ENCODE data around the gene ADGRB2. TPM values are rescaled to one million over a fixed set of nuclear protein-coding genes. Genes with fewer than 3 reads are reported as not detected.

The ADGRB2 gene
- total RNA-seq, 4 donors from 2014 or later, result 1.4 to 6.0 (median 2.5) TPM

DNA sequence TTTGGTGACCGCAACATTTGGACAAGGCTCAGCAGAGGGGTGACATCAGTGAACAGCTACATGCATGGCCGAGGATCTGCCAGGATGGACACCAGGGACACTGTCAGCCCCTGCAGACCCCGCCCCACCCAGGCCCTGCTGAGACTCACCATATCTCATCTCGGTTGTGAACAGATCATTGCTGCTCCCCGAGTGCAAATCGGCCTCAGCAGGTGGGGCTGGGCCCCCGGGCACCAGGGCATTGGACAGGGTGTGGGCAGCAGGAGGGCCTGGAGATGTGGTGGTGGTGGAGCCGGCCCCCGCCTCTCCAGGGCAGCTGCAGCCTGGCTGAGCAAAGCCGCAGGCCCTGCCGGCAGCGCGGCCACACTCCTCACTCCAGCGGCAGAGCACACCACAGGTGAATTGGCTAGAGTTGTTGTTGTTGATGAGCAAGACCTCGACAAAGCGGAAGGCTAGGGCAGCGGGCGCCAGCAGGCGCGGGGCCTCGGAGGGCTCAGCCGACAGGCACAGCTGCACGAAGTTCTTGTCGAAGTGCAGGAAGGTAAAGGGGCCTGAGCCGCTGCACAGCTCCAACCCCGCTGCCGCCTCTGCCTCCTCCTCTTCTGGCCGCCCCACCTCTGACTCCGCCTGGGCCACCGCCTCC, 8.2 kb downstream of the ADGRB2 start:
- TF ChIP-seq, protein P1, sequence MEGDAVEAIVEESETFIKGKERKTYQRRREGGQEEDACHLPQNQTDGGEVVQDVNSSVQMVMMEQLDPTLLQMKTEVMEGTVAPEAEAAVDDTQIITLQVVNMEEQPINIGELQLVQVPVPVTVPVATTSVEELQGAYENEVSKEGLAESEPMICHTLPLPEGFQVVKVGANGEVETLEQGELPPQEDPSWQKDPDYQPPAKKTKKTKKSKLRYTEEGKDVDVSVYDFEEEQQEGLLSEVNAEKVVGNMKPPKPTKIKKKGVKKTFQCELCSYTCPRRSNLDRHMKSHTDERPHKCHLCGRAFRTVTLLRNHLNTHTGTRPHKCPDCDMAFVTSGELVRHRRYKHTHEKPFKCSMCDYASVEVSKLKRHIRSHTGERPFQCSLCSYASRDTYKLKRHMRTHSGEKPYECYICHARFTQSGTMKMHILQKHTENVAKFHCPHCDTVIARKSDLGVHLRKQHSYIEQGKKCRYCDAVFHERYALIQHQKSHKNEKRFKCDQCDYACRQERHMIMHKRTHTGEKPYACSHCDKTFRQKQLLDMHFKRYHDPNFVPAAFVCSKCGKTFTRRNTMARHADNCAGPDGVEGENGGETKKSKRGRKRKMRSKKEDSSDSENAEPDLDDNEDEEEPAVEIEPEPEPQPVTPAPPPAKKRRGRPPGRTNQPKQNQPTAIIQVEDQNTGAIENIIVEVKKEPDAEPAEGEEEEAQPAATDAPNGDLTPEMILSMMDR (IDR thresholded peaks at IDR 0.05), result no peak
- TF ChIP-seq EP300 (IDR thresholded peaks at IDR 0.05), result no peak
- TF ChIP-seq POLR2AphosphoS5 (IDR thresholded peaks at IDR 0.05), result no peak
- TF ChIP-seq POLR2A (IDR thresholded peaks at IDR 0.05), result no peak
- WGBS, result 96% methylated on average over 3 of the region's 30 CpGs

DNA sequence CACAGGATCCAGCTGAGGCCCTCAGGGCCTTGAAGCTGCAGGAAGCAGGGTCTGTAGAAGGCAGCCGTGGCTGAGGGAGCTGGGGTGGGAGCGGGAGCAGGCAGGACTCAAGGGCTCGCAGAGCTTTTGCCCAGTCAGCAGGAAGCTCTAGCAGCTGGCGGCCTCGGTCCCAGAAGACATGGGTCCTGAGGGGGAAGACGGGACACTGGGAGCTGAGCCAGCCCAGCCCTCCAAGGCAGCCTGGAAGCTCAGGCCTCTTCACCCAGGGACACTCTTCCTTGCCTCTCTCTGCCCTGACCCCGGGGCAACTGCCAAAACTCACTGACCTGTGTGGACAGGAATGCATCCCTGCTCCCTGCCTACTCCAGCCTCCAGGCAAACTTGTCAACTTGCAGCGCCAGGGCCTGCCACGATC, 8.9 kb downstream of the ADGRB2 start:
- Histone ChIP-seq H3K4me3 (no peak overlapping the region), H3K9me3 (no peaks in the 10 kb centered on the region), H3K36me3 (no peaks in the 10 kb centered on the region), H3K27me3 (peaks cover 2% of the 10 kb centered on the region), H3K27ac (no peak overlapping the region), H3K4me1 (peaks cover 8% of the 10 kb centered on the region)
- TF ChIP-seq EP300 (IDR thresholded peaks at IDR 0.05) (no peak), POLR2A (IDR thresholded peaks at IDR 0.05) (no peak), POLR2AphosphoS5 (IDR thresholded peaks at IDR 0.05) (no peak)
- TF ChIP-seq, protein P1 (IDR thresholded peaks at IDR 0.05), result no peak
- 34% methylated on average over 3 of the region's 9 CpGs for WGBS
- DNase-seq (ENCODE audit: low spot score in 2 of 2), result no peak

More for the DNA sequence above, 8.2 kb downstream of the ADGRB2 start:
- Histone ChIP-seq H3K27me3 (peaks cover 8% of the 10 kb centered on the region), H3K4me1 (peaks cover 16% of the 10 kb centered on the region), H3K9me3 (no peaks in the 10 kb centered on the region), H3K36me3 (no peaks in the 10 kb centered on the region), H3K27ac (no peak overlapping the region), H3K4me3 (no peak overlapping the region)
- no peak for DNase-seq (ENCODE audit: low spot score in 2 of 2)

DNA sequence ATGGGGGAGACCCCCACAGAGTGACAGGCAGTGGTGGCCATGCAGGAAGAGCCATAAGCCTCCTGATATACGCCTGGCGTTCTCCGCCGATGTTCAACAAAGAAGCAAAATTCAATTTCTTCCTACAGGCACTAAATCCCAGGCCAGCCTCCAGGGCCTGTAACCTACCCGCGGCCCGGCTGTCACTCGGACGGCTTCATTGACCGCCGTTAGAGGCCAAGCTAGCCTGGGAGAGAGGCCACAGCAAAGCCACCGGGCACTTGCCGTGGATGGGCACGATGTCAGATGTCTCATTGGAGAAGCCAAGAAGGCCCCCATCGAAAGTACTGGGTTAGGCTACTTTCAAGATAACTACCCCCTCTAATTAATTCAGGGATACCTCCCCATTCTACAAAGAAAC, 9.7 kb downstream of the ADGRB2 start:
- DNase-seq (ENCODE audit: low spot score in 2 of 2), result no peak
- H3K4me1 ChIP-seq, result peaks cover 6% of the 10 kb centered on the region
- H3K36me3 ChIP-seq, result no peaks in the 10 kb centered on the region
- H3K9me3 ChIP-seq, result no peaks in the 10 kb centered on the region
- no peaks in the 10 kb centered on the region for H3K27me3 ChIP-seq
- TF ChIP-seq EP300 (IDR thresholded peaks at IDR 0.05) (no peak), POLR2A (IDR thresholded peaks at IDR 0.05) (no peak), POLR2AphosphoS5 (IDR thresholded peaks at IDR 0.05) (no peak)
- TF ChIP-seq, protein P1 (IDR thresholded peaks at IDR 0.05), result no peak
- WGBS, result 97% methylated on average over 8 of the region's 15 CpGs
- no peak overlapping the region for H3K27ac ChIP-seq
- H3K4me3 ChIP-seq, result no peak overlapping the region

DNA sequence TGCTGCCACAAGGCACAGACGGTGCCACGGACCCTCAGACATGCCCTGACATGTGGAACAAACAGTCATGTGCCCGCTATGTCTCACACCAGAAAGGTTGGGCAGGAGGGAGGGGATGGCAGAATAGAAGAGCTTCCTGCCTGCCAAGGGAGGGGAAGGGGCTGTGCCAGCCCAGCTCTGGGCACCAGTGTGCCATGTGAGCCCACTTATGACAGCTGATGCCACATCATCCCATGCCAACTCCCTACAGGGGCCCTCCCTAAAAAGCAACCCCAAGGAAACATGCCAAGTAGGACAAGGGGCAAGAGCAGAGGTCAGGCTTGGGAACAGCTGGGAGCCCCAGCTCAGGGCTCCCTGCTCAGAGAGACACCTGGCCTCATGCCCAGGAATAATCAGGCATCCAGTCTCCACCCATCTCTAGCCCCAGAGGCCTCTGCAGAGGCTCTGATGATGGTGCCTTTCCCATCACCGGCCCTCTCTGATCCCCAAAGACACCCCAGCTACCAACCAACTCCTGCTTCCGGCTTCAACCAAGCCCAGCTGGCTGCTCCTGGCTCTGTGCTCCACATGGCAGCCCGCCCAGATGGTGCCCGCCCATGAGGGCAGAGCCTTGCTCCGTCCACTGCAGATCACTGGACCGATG, 10.3 kb downstream of the ADGRB2 start:
- no peaks in the 10 kb centered on the region for H3K9me3 ChIP-seq
- H3K27ac ChIP-seq, result no peak overlapping the region
- peaks cover 6% of the 10 kb centered on the region for H3K4me1 ChIP-seq
- no peak overlapping the region for H3K4me3 ChIP-seq
- TF ChIP-seq POLR2A (IDR thresholded peaks at IDR 0.05) (no peak), EP300 (IDR thresholded peaks at IDR 0.05) (no peak), POLR2AphosphoS5 (IDR thresholded peaks at IDR 0.05) (no peak)
- TF ChIP-seq, protein P1 (IDR thresholded peaks at IDR 0.05), result no peak
- no peak for DNase-seq (ENCODE audit: low spot score in 2 of 2)
- no peaks in the 10 kb centered on the region for H3K27me3 ChIP-seq
- H3K36me3 ChIP-seq, result no peaks in the 10 kb centered on the region
- 45% methylated on average over 7 of the region's 9 CpGs for WGBS

DNA sequence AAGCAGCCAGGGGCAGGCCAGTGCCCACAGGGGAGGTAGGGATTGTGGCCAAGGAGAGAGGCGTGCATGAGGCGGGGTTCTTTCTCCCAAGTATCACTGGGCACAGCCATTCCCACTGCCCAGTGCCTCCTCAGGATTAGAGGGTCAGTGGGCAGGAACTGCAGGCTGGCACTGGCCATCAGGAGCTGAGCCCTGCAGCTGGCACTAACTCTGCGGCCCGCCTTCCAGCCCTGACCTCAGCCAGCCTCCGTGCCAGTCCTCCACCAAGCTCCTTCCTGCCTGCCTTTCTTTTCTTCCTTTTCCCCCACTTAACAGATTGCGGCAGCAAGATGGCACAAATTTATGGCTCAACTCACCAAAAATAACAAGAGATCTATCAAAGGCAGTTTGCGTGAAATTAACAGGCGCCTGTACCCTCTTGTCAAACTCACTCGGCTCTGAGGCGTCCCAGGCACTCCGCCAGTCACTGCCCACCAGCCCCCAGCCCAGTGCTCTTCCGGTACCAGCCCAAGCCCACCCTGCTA, 11.1 kb downstream of the ADGRB2 start:
- Histone ChIP-seq H3K4me3 (no peak overlapping the region), H3K9me3 (no peaks in the 10 kb centered on the region), H3K27me3 (no peaks in the 10 kb centered on the region), H3K36me3 (no peaks in the 10 kb centered on the region), H3K4me1 (peaks cover 6% of the 10 kb centered on the region), H3K27ac (no peak overlapping the region)
- no peak for DNase-seq (ENCODE audit: low spot score in 2 of 2)
- TF ChIP-seq EP300 (IDR thresholded peaks at IDR 0.05), result no peak
- TF ChIP-seq, protein P1 (IDR thresholded peaks at IDR 0.05), result no peak
- 84% methylated on average over 11 of the region's 12 CpGs for WGBS

Data from suprapubic skin (tissue), 4 donors.